Nephron (organoid): ENCODE data around the gene HIVEP2.

ENCODE experiments used
- H3K27ac Mint-ChIP-seq, 3 experiments: 2 replicates each; pipeline ENCODE4 v1.8.0; 2020; ENCODE audit warnings: mixed read lengths in 3 of 3, mild to moderate bottlenecking in 2 of 3, moderate library complexity in 1 of 3
- H3K27me3 Mint-ChIP-seq: 2 replicates; pipeline ENCODE4 v1.8.0; 2021; ENCODE audit warnings: low read depth, mild to moderate bottlenecking, moderate library complexity, mixed read lengths
- H3K36me3 Mint-ChIP-seq: 2 replicates; pipeline ENCODE4 v1.8.0; 2020; ENCODE audit warnings: low read depth, mixed read lengths
- H3K4me1 Mint-ChIP-seq: 2 replicates; pipeline ENCODE4 v1.8.0; 2020; ENCODE audit warnings: mixed read lengths
- H3K4me3 Mint-ChIP-seq, 3 experiments: 2 replicates each; pipeline ENCODE4 v1.8.0; 2020; ENCODE audit warnings: mild to moderate bottlenecking in 3 of 3, mixed read lengths in 3 of 3, moderate library complexity in 2 of 3
- H3K9me3 Mint-ChIP-seq: 2 replicates; pipeline ENCODE4 v1.8.0; 2020; ENCODE audit warnings: mixed read lengths
- TF ChIP-seq, protein P1 (sequence below), 3 experiments: fragments of 200-600 bp; sonication (generic); IDR thresholded peaks; one replicate each; pipeline ENCODE4 v1.5.0; 2021; ENCODE audit warnings: antibody characterized with exemption in 3 of 3; ENCODE audit not compliant: unreplicated experiment in 3 of 3

HIVEP2 gene

GRCh38 chr6:142750998-142751397, 194.0 kb downstream of the HIVEP2 start:
- Mint-ChIP-seq H3K4me1 (no peaks in the 10 kb centered on the region), H3K36me3 (peaks cover 6% of the 10 kb centered on the region), H3K9me3 (no peaks in the 10 kb centered on the region), H3K27ac (no peak overlapping the region), H3K27me3 (no peaks in the 10 kb centered on the region), H3K4me3 (no peak overlapping the region)
- TF ChIP-seq, protein P1, sequence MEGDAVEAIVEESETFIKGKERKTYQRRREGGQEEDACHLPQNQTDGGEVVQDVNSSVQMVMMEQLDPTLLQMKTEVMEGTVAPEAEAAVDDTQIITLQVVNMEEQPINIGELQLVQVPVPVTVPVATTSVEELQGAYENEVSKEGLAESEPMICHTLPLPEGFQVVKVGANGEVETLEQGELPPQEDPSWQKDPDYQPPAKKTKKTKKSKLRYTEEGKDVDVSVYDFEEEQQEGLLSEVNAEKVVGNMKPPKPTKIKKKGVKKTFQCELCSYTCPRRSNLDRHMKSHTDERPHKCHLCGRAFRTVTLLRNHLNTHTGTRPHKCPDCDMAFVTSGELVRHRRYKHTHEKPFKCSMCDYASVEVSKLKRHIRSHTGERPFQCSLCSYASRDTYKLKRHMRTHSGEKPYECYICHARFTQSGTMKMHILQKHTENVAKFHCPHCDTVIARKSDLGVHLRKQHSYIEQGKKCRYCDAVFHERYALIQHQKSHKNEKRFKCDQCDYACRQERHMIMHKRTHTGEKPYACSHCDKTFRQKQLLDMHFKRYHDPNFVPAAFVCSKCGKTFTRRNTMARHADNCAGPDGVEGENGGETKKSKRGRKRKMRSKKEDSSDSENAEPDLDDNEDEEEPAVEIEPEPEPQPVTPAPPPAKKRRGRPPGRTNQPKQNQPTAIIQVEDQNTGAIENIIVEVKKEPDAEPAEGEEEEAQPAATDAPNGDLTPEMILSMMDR (IDR thresholded peaks at IDR 0.05; ENCODE audit: unreplicated experiment in 3 of 3), result no peak

DNA sequence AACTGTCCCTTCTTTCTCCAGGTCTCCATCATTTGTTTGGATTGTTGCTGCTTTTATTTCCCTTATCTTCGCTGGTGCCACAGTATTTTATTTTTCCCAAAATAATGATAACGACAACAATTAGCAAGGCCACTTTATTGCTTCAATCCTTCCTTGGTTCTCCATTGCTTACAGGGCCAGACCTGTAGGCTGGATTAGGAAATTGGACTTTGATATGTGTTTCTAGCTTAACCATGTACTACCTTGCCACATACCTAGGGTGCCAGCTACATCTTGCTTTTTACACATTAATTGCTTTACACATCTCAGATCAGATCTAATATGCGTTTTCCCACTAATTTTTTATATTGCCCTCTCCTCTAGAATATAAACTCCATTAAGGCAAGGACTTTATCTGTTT, 195.4 kb downstream of the HIVEP2 start:
- Mint-ChIP-seq H3K36me3 (peaks cover 6% of the 10 kb centered on the region), H3K27me3 (no peaks in the 10 kb centered on the region), H3K27ac (no peak overlapping the region), H3K4me1 (no peaks in the 10 kb centered on the region), H3K9me3 (no peaks in the 10 kb centered on the region), H3K4me3 (no peak overlapping the region)
- TF ChIP-seq, protein P1 (IDR thresholded peaks at IDR 0.05; ENCODE audit: unreplicated experiment in 3 of 3), result no peak

- TF ChIP-seq, protein P1 (IDR thresholded peaks at IDR 0.05; ENCODE audit: unreplicated experiment in 3 of 3), result peak; percentile 22 to 34 (median 23)
- no peak overlapping the region for H3K27ac Mint-ChIP-seq
- no peaks in the 10 kb centered on the region for H3K4me1 Mint-ChIP-seq
- H3K27me3 Mint-ChIP-seq, result peaks cover 3% of the 10 kb centered on the region
- H3K9me3 Mint-ChIP-seq, result no peaks in the 10 kb centered on the region
- H3K36me3 Mint-ChIP-seq, result no peaks in the 10 kb centered on the region
- no peak overlapping the region for H3K4me3 Mint-ChIP-seq
Observed at GRCh38 chr6:142746524-142746923, 198.5 kb downstream of the HIVEP2 start.

GRCh38 chr6:142744836-142745235, 200.1 kb downstream of the HIVEP2 start:
- TF ChIP-seq, protein P1 (IDR thresholded peaks at IDR 0.05; ENCODE audit: unreplicated experiment in 3 of 3), result no peak
- Mint-ChIP-seq H3K4me3 (no peak overlapping the region), H3K27ac (no peak overlapping the region), H3K4me1 (no peaks in the 10 kb centered on the region), H3K27me3 (peaks cover 3% of the 10 kb centered on the region), H3K36me3 (no peaks in the 10 kb centered on the region), H3K9me3 (no peaks in the 10 kb centered on the region)

DNA sequence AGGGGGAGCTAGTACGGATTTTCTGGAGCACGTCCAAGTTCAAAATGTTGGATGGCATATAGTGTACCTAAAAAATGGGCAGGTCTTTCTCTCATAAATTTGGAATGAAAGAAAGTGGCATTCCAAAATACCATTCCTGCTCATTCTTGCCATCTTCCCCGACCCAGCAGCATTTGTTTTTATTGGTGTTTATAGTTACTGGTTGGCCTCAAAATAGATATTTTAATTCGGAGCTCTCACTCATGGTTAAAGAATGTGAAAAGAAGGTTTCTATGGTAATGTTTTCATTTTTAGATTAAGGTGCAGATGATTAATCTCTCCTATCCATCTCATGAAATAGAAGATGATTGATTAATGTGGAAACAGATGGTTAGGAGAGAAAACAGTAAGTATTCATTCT, 204.5 kb downstream of the HIVEP2 start:
- no peaks in the 10 kb centered on the region for H3K36me3 Mint-ChIP-seq
- TF ChIP-seq, protein P1 (IDR thresholded peaks at IDR 0.05; ENCODE audit: unreplicated experiment in 3 of 3), result no peak
- peaks cover 3% of the 10 kb centered on the region for H3K27me3 Mint-ChIP-seq
- H3K27ac Mint-ChIP-seq, result no peak overlapping the region
- H3K4me1 Mint-ChIP-seq, result no peaks in the 10 kb centered on the region
- H3K9me3 Mint-ChIP-seq, result no peaks in the 10 kb centered on the region
- H3K4me3 Mint-ChIP-seq, result no peak overlapping the region

- Mint-ChIP-seq H3K9me3 (no peaks in the 10 kb centered on the region), H3K4me1 (no peaks in the 10 kb centered on the region), H3K4me3 (no peak overlapping the region), H3K27ac (no peak overlapping the region), H3K27me3 (no peaks in the 10 kb centered on the region), H3K36me3 (no peaks in the 10 kb centered on the region)
- TF ChIP-seq, protein P1 (IDR thresholded peaks at IDR 0.05; ENCODE audit: unreplicated experiment in 3 of 3), result no peak
Observed at GRCh38 chr6:142738731-142739130, 206.2 kb downstream of the HIVEP2 start.
